Psoas muscle (tissue), 8 donors: ENCODE data around the gene ANAPC1. TPM values are rescaled to one million over a fixed set of nuclear protein-coding genes. Genes with fewer than 3 reads are reported as not detected.
"Not testable (repeated sequence)": the region's sequence is repeated elsewhere in the genome, so short reads cannot be mapped to it uniquely, and the experiment has no call there.

Experiments
- ATAC-seq, 4 donors: fragments of 200-7000 bp; cut with Tn5 transposase; one replicate each; pipeline ENCODE4 v1.9.1; 2020; ENCODE audit warnings: moderate library complexity in 3 of 4, mild to moderate bottlenecking in 2 of 4
- DNase-seq, 2 donors: peaks; one replicate each; pipeline ENCODE4 v3.0.0-alpha.2; 2020
- H3K27ac ChIP-seq: fragments of 200-600 bp; one replicate; pipeline ENCODE4 v1.8.0; 2022
- H3K27me3 ChIP-seq, 3 donors: fragments of 200-600 bp in 1 of 3; one replicate each; pipeline versions ENCODE4 v1.6.1 to v1.8.0; 2013 to 2022; ENCODE audit warnings: low read length in 2 of 3, mild to moderate bottlenecking in 2 of 3, moderate library complexity in 1 of 3; ENCODE audit not compliant: insufficient read depth in 3 of 3
- H3K36me3 ChIP-seq, 2 donors: fragments of 200-600 bp in 1 of 2; one replicate each; pipeline versions ENCODE4 v1.6.1 to v1.8.0; 2013 to 2022; ENCODE audit warnings: low read depth in 1 of 2, mild to moderate bottlenecking in 1 of 2, moderate library complexity in 1 of 2; ENCODE audit not compliant: insufficient read depth in 1 of 2
- H3K4me1 ChIP-seq: fragments of 200-600 bp; one replicate; pipeline ENCODE4 v1.8.0; 2022
- H3K4me3 ChIP-seq: fragments of 200-600 bp; one replicate; pipeline ENCODE4 v1.8.0; 2022; ENCODE audit warnings: mild to moderate bottlenecking
- H3K9me3 ChIP-seq: fragments of 200-600 bp; one replicate; pipeline ENCODE4 v1.8.0; 2022
- CTCF ChIP-seq: fragments of 200-600 bp; IDR thresholded peaks from one replicate; pipeline ENCODE4 v1.8.0; 2022; ENCODE audit warnings: antibody characterized with exemption
- WGBS, 3 donors: extraction: QIAGEN DNeasy Blood & Tissue Kit; methylation state at CpG; one replicate each; pipeline versions ENCODE4 v1.1.6 to v1.1.7; 2013; 5-methylcytosine and 5-hydroxymethylcytosine counted together
- intact Hi-C, 2 donors: fragments of 100-400 bp; cut with DNase I; formaldehyde crosslinking; loops; one replicate each; pipeline versions ENCODE4 v1.11.0 to v1.14.2; 2022
- polyA plus RNA-seq, 3 donors: library from polyadenylated mRNA; stranded (reverse); fragments of 200-250 nt; gene quantifications; one replicate each; pipeline ENCODE4 v1.2.3, GENCODE V29; 2013
- total RNA-seq, 4 donors: library from RNA; stranded (reverse); fragmentation: NEBNext Ultra II Directional in 2 of 4; extraction: Animal tissue kit (Norgen Biotek cat#: 25700) in 2 of 4; gene quantifications; one replicate each; pipeline versions ENCODE4 v1.2.1 to v1.2.4, GENCODE V29; 2021 to 2023
- donor health status: healthy with polysubstance abuse.
- donor health status: DM: no; HTN: no; CAD: no; lungs with moderate emphysema.
- donor health status: Bipolar disorder and iron deficiency.
- donor health status: healthy.
- donor health status: DM: yes; HTN: yes; CAD: no.
- donor health status: DM: no; HTN: no; CAD: no.
- donor health status: DM: no; HTN: no; CAD: no.
- donor health status: DM: yes; HTN: yes; CAD: no.

The ANAPC1 gene
- total and polyA plus RNA-seq, 7 donors: 3.9 to 23.9 (median 16.3) TPM

GRCh38 chr2:111748429-111748828, 135.6 kb downstream of the ANAPC1 start:
- H3K4me3 ChIP-seq, H3K27me3 ChIP-seq, H3K4me1 ChIP-seq, H3K36me3 ChIP-seq, DNase-seq, intact Hi-C loops, H3K27ac ChIP-seq, H3K9me3 ChIP-seq: not testable (repeated sequence)
- ATAC-seq: peak in 2 of 4 donors; percentile 35 to 38
- WGBS, 3 donors: 86 to 96% (median 90%) methylated on average over 2 of the region's 4 CpGs

- not testable (repeated sequence) for H3K9me3 ChIP-seq
- WGBS, 3 donors: 27 to 51% (median 48%) methylated on average over 9 to 20 of the region's 23 CpGs
Measured at GRCh38 chr2:111747410-111748115, 136.4 kb downstream of the ANAPC1 start.

GRCh38 chr2:111744751-111745150, 139.2 kb downstream of the ANAPC1 start:
- 74 to 82% (median 78%) methylated on average over 8 of the region's 8 CpGs for WGBS, 3 donors
- H3K4me3 ChIP-seq: not testable (repeated sequence)

More at GRCh38 chr2:111747410-111748115, 136.4 kb downstream of the ANAPC1 start:
- H3K27me3 ChIP-seq, H3K36me3 ChIP-seq, intact Hi-C loops, H3K4me3 ChIP-seq, H3K4me1 ChIP-seq, H3K27ac ChIP-seq: not testable (repeated sequence)
- DNase-seq (peak; percentile 31 to 68), ATAC-seq (peak; percentile 91 to 98 (median 93))
- peak; percentile 66 for TF ChIP-seq CTCF

GRCh38 chr2:111741517-111741916, 142.5 kb downstream of the ANAPC1 start:
- H3K9me3 ChIP-seq, DNase-seq, H3K27ac ChIP-seq, intact Hi-C loops, H3K27me3 ChIP-seq, H3K36me3 ChIP-seq, H3K4me3 ChIP-seq, H3K4me1 ChIP-seq: not testable (repeated sequence)
- 30 to 47% (median 41%) methylated on average over 2 of the region's 3 CpGs for WGBS, 3 donors
- peak in 2 of 4 donors; percentile 40 to 53 for ATAC-seq

More at GRCh38 chr2:111744751-111745150, 139.2 kb downstream of the ANAPC1 start:
- H3K4me1 ChIP-seq, DNase-seq, ATAC-seq, H3K36me3 ChIP-seq, intact Hi-C loops, H3K27ac ChIP-seq, H3K27me3 ChIP-seq, H3K9me3 ChIP-seq: not testable (repeated sequence)

GRCh38 chr2:111735838-111736721, 147.9 kb downstream of the ANAPC1 start:
- not testable (repeated sequence) for H3K36me3 ChIP-seq, H3K4me3 ChIP-seq, H3K4me1 ChIP-seq, H3K9me3 ChIP-seq, DNase-seq, H3K27me3 ChIP-seq
- peak; percentile 89 to 96 (median 92) for ATAC-seq
- TF ChIP-seq CTCF: peak; percentile 58
- intact Hi-C loops: loop anchor here in 1 of 2 donors (10.0 kb wide), 1 partner anchor 621 kb away; no protein-coding TSS in a partner anchor
- H3K27ac ChIP-seq: peak overlapping the region; percentile 36
- WGBS, 3 donors: 18 to 33% (median 24%) methylated on average over 7 of the region's 9 CpGs

GRCh38 chr2:111735420-111735819, 148.6 kb downstream of the ANAPC1 start:
- H3K4me1 ChIP-seq, H3K27me3 ChIP-seq, DNase-seq, H3K4me3 ChIP-seq, H3K36me3 ChIP-seq, H3K9me3 ChIP-seq: not testable (repeated sequence)
- peak in 1 of 4 donors; percentile 8 for ATAC-seq
- WGBS, 3 donors: 85 to 94% (median 87%) methylated on average over 4 of the region's 6 CpGs
- peak overlapping the region; percentile 36 for H3K27ac ChIP-seq
- intact Hi-C loops: loop anchor here in 1 of 2 donors (10.0 kb wide), 1 partner anchor 621 kb away; no protein-coding TSS in a partner anchor

GRCh38 chr2:111729812-111730458, 154.1 kb downstream of the ANAPC1 start:
- DNase-seq, H3K4me3 ChIP-seq, H3K27ac ChIP-seq, H3K4me1 ChIP-seq, H3K27me3 ChIP-seq, H3K9me3 ChIP-seq, H3K36me3 ChIP-seq, ATAC-seq: not testable (repeated sequence)
- intact Hi-C loops: loop anchor here in 1 of 2 donors (10.0 kb wide), 1 partner anchor 615 kb away; no protein-coding TSS in a partner anchor
- 70 to 100% (median 93%) methylated on average over 2 to 5 of the region's 9 CpGs for WGBS, 3 donors

- DNase-seq, H3K27me3 ChIP-seq, H3K4me3 ChIP-seq, H3K27ac ChIP-seq, H3K36me3 ChIP-seq, intact Hi-C loops, H3K9me3 ChIP-seq, H3K4me1 ChIP-seq: not testable (repeated sequence)
- ATAC-seq: peak; percentile 56 to 88 (median 80)
- 32 to 44% (median 39%) methylated on average over 9 of the region's 16 CpGs for WGBS, 3 donors
Measured at GRCh38 chr2:111727611-111728110, 156.3 kb downstream of the ANAPC1 start.
